Measurements from ENCODE around the gene TKTL2.

- TF ChIP-seq CTCF (IDR thresholded peaks at IDR 0.05): no peak
- no peak for TF ChIP-seq POLR2A (IDR thresholded peaks at IDR 0.05)
Observed at GRCh38 chr4:163495900-163496299, 22.3 kb upstream of the TKTL2 start.

All from lower leg skin (tissue), 3 donors.